NCI-H774 (cell line): ENCODE results near the gene ZNF318.

Experiments used
- DNase-seq: peaks from one replicate; lab custom pipeline; 2025; lab: John Stamatoyannopoulos, UW

Gene ZNF318

DNA sequence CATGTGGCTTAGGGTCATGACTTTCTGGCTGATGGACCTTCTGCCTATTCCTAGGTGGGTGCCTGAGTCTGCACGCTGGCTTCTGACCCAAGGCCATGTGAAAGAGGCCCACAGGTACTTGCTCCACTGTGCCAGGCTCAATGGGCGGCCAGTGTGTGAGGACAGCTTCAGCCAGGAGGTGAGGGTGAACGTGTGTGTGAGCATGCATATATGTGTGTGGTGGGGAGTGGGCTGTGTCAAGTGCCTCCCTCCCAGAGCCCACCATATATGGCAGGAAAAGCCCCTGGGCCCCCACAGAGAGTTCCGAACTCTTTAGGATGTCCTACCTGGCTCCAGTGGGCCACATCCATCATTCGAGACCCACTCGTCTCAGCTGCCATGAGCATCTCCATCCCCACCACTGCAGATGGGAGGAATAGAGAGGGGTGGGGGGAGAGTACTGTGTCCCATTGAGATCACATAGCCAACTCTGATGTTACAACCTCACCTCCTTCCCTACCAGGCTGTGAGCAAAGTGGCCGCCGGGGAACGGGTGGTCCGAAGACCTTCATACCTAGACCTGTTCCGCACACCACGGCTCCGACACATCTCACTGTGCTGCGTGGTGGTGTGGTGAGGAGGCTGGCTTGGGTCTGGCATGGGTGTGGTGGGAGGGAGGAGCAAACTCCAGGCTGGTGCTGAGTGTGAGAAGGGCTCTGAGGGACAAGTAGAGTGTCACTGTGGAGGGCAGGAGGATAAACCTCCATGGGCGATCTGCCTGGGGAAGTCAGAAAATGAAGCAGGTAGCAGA, 68.2 kb downstream of the ZNF318 start:
- DNase-seq = no peak

DNA sequence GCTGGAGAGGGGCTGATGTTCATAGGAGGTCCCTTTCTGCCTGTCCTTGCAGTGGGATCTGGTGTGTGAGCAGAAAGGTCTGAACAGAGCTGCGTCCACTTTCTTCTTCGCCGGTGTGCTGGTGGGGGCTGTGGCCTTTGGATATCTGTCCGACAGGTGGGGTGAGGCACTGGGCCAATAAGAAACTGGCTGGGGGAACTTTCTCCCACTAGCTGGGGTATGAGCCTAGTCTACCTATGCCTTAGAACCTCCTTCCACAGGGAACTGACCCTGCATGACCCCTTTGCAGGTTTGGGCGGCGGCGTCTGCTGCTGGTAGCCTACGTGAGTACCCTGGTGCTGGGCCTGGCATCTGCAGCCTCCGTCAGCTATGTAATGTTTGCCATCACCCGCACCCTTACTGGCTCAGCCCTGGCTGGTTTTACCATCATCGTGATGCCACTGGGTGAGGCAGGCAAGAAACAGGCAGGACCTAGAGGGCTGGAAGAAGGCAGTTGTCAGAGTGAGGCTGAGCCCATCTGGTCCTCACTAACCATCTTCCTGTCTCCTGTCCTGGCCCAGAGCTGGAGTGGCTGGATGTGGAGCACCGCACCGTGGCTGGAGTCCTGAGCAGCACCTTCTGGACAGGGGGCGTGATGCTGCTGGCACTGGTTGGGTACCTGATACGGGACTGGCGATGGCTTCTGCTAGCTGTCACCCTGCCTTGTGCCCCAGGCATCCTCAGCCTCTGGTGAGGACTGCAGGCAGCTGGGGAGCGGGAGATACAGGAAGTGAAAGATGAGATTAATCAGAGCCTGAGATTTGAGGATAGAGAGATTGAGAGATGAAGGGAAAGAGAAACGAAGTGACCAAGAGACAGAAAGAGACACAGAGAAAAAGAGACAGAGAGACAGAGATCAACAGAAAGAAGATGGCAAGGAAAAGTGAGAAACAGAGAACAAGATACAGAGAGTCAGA, 69.8 kb downstream of the ZNF318 start:
- DNase-seq = no peak

DNA sequence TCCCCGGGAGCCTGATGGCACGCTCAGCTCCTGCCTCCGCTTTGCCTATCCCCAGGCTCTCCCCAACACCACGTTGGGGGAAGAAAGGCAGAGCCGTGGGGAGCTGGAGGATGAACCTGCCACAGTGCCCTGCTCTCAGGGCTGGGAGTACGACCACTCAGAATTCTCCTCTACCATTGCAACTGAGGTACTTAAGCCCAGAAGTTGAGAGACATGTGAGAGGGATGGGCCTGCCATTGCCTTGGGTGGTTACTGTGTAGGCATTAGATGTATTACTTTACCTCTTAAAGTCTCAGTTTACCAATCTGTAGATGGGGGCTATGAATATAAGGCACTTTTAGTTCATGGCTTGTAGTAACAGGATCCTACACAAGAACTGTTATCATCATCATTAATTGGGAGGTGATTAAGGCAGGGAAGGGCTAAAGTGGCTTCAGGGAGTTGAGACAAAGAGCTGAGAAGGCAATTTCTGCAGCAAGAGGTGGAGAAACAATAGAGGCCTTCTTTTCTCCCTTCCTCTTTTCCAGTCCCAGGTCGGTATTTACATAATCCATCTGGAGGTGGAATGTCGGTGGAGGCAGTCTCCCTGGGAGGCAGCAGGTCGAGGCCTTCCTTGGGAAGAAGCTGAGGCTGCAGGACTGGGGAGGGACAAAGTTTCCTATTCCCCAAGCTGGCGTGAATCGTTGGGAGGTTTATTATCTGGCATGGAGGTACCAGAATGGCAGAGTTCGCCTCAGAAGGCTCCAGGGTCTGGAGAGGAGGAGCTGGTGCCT, 70.7 kb downstream of the ZNF318 start:
- no peak for DNase-seq

DNA sequence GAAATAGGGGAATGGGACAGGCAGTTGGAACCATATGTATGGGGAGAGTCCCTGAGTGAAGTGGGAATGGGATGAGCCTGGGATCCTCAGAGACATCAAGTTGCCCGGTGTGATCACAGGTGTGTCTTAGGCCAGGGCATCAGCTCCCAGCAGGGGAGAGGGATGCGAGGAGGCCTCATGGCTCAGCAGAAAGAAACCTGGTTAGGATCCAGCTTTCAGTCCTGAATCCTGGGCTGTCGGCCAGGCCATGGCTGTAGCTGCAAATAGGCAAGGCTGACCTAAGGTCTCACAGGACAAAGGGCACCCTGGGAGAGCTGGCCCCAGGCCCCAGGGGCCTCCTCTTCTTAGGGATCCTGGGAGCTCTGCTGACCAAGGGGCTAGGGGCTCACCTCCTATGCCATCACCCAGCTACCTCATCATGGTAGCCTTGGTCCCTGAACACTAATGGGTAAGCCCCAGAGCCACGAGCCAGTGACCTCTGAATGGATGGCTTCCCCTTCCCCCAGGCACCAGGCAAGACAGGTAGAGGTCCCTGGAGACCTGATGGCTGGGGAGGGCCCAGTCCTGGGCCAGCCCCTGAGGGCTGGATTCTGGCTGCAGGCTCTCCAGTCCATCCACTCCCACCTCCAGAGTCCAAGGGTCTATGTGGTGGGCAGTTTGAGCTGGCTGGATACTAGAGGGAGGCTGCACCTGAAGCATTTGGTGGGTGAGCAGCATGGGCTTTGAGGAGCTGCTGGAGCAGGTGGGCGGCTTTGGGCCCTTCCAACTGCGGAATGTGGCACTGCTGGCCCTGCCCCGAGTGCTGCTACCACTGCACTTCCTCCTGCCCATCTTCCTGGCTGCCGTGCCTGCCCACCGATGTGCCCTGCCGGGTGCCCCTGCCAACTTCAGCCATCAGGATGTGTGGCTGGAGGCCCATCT, 71.5 kb downstream of the ZNF318 start, which contains the start of gene SLC22A7:
TSS of gene SLC22A7 (plus strand) at position 617 of the 921 bp plus-strand sequence. CDS start at position 716, 99 bp downstream.
- no peak for DNase-seq

DNA sequence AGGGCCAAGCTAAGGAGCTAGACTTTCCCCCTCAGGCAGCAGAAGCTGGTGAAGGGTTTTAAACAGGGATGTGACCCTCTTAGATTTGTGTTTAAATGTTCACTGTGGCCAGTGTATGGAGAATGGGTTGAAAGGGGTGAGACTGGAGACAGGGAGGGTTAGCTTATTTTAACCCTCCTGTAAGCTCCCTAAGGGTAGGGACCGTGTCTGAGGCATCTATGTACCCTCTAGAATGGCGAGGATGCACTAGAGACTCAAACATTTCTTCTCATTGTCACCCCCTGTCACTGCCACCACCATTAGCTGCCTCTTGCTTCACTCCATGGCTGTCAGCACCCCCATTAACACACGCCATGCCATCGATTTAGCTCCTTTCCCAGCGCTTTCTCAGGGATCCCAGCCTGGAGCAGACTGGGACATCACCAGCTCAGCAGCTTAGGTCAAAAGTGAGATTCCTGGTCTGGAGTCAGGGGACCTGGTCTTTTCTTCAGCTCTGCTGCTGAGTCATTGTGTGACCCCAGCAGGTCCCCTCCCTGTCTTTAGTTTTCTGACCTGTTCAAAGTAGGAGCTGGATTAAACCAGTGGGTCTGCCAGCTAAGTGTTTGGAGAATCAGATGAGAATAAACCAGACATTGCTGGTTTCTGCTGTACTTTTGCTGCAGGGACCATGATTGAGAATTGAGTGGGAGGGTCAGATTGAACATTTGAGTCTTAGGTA, 72.5 kb downstream of the ZNF318 start:
- no peak for DNase-seq

DNA sequence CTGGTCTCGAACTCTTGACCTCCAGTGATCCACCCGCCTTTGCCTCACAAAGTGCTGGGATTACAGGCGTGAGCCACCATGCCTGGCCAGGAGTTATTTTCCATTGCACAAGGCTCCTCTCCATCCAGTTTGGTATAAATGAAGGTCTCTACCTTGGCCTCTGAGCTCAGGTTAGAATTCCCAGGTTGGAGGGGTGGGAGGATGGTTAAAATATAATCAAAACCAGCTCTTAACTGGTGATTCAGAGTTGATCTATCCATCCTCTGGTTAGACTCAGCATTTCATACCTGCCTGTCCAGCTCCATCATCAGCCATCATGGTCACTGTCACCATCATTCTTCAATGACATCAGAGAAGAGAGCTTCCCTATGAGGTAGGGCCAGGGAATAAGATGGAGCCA, 74.0 kb downstream of the ZNF318 start:
- DNase-seq = no peak

DNA sequence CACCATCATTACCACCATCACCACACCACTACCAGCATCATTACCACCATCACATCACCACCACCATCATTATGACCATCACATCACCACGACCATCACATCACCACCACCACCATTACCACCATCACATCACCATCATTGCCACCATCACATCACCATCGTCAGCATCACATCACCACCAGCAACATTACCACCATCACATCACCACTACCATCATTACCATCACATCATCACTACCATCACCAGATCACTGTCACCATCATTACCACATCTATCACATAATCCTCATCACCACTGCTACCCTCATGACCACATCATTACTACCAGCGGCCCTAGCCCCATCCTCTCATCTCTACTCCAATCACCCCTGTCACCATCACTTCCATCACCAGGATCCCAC, 74.9 kb downstream of the ZNF318 start:
- no peak for DNase-seq

DNA sequence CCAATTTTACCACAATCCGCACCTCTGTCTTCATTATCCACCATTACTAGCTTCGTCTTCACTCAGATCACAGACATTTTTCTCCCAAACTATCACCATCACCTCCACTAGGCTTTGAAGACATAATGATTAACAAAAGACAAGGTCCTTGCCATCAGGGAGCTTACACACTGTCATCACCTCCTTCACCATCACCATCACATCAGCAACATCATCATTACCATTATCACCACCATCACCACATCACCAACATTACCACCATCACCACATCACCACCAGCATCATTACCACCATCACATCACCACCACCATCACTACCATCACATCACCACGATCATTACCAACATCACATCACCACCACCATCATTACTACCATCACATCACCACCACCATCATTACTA, 75.7 kb downstream of the ZNF318 start:
- DNase-seq = no peak

DNA sequence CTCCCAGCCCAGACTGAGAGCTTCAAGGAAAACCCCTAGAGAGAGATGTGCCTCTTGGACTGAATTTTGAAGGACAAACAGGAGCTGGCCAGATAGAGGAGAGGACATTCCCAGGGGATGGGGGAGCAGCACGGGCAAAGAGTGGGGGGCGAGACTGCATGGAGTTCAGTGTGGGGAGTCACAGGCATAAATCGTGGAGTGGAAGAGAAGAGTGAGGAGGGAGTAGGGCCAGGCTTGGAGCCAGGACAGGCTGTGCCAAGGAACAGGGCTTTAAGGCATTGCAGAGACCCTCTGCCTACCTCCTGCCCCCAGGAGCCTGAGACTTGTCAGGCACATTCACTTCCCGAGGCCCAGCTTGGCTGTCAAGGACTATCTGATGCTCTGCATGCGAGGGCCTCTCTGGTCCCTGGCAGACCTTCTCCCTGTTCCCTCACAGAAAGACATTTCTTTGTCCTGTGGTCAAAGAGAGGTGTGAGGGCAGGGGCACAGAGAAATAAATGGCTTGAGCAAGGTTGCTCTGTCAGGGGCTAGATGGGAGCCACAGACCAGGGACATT, 76.6 kb downstream of the ZNF318 start:
- DNase-seq = no peak

DNA sequence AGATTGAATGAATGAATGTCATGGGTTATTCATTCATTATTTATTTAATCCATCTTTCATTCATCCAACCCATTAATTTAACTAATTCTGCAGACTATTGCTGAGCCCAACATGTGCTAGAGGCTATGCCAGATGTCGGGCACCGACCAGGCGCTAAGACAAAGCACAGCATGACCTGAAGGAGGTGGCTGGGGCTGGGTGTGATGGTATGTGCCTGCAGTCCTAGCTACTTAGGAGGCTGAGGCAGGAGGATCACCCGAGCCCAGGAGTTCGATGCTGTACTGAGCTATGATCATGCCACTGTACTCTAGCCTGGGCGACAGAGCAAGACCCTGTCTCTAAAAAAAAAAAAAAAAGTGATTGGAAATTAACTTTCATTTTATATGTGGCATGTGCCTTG, 77.1 kb downstream of the ZNF318 start:
- DNase-seq = no peak

DNA sequence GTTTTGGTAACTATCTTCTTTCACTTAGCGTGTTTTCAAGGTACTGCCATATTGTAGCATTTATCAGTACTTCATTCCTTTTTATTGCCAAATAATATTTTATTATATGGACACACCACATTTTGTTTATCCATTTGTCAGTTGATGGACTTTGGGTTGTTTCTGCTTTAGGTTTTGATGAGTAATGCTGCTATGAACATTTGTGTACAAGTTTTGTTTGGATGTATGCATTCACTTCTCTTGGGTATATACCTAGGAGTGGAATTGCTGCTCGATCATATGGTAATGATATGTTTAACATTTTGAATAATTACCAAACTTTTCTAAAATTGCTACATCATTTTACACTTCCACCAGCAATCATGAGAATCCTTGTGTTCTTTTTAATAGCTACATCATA, 77.7 kb downstream of the ZNF318 start:
- DNase-seq = no peak

DNA sequence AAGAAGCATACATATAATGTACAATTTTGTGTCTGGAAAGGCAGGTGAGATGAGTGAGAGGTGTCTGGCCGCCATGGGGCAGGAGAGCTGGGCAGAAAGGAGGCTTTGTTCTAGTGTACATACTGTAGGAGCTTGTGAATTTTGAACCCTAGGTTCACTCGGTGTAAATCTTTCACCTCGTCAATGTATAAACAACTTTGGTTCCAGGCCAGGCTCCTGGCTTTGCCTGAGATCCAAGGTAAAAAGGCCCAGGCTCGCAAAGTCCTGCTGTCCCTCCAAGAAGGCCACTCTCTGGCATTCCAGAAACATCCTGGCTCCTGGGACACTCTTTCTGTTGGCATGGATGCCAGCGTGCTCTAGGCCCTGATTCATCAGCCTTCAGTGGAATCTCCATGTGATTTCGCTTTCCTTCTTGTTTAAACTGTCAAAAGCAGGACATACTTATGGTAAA, 78.5 kb downstream of the ZNF318 start:
- DNase-seq = no peak

DNA sequence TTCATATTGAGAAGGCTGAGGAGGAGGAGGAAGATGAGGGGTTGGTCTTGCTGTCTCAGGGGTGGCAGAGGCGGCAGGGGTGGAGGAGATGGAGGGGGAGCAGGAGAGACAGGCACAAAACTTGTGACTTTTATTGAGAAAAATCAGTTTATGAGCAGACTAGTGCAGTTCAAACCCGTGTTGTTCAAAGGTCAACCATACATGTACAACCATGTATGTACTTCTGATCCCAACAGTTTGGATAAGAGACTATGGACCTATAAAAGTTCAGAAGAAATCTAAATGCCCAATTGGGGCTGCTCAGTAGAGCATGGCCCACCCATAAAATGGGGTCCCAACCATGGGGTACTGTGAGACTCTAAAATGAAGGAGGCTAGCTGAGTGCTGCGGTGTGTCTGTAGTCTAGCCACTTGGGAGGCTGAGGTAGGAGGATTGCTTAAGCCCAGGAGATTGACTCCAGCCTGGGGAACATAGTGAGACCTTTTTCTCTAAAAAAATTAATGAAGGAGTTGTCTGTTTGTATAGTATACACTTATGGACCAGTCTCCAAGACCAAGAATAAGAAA, 79.0 kb downstream of the ZNF318 start:
- DNase-seq = no peak

DNA sequence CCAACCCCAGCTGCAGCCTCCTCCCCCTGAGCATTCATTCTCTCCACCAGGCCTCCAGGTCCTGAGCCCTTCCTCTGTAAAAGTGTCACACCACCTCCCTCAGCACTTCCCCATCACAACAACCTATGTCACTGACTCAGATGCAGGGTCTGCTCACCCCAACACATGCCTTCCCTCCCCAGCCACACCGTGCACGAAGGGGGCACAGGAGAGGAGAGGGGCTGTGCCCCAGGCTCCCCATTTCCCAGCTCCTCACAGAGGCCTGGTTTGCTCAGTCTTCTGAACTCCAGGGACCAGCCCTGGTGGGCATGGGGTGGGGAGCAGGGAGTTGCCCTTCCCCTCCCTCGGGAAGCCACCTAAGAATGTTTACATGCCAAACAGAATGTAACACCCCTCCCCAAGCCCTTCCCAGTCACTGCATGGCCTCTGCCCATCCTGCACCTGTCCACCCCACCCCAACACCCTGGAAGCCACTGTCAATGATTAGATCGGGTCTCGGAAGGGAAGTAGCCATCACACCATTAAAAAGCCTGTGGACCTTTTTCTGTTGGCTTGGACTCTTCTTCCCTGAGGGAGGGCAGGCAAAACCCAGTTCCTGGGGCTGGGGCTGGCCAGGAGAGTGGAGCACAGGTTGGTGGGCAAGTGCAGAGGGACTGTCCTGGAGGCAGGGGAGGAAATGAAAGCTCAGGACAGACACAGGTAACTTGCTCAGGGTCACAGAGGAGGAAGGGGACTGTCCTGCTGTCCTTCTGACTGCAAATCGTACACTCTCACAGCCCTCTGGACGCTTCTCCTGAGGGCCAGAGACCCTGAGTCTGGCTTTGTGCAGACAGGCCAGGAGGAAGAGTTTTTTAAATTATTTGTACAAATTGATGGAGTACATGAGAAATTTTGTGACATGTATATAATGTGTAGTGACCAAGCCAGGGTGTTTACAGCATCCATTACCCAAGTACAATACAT, 81.4 kb downstream of the ZNF318 start:
- DNase-seq = no peak

DNA sequence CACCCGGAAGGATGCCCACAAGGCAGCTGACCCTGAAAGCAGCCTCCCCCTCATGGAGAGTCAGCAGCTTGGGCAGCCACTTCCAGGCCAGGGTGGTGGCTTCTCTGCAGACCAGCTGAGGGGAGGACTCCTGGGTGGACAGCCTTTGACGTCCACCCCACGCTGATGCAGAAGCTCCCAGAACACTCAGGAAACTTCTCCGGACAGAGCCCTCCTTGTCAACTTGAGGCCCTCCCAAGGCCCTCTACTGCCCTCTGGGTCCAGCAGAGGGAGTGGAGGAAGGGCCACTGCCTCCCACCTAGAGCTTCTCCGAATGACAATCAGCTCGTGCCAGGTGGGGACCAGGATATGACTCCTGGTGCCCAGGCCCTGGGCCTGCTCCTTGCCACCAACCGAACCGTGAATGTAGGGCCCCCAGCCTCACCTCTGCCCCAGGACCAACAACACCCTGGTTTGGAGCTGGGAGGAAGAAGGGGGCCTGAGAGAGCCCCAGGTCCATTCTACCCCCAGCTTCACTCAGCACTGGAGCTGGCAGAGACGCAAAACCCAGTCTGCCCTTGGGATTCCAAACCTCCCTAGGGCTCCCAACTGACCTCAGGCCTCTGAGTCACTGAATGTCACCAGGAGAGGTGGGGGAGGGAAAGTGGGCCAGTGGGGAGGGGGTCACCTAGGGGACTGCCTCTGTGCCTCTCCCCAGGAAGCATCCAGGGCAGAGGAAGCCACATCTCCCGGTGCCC, 82.3 kb downstream of the ZNF318 start:
- DNase-seq = no peak

DNA sequence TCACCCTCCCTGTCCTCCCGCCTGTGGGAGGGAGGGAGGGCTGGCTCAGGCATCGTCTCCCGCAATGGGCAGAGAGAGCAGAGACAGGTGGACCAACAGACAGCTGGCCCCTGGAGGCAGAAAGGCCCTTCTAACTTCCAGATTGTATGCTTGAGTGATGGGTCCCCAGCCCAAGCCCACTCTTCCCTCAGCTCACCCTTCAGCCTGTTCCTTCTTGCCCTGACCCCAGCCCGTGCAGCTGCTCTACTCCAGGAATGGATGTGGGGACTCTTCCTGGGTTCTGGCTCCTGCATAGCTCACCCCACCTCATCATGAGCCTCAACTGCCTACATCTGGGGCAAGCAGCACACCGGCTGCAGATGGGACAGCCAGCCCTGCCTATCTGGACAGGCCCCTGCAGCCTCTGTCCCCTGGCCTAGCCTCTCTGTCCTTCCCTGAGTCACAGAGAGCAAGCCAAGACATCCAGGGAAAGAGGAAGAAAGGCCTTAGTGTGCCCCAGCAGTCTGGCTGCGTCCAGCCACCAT, 82.9 kb downstream of the ZNF318 start:
- DNase-seq = no peak
